Measurements from ENCODE around the gene CNMD. TPM values are rescaled to one million over a fixed set of nuclear protein-coding genes. Genes with fewer than 3 reads are reported as not detected.
"Not testable (repeated sequence)": the region's sequence is repeated elsewhere in the genome, so short reads cannot be mapped to it uniquely, and the experiment has no call there.

CNMD gene
- total RNA-seq, 2 donors from 2014 or later: not detected

- DNase-seq (no peak), ATAC-seq (no peak)
- intact Hi-C loops (cut with DNase I): no loop called here
Observed at GRCh38 chr13:52703482-52703881, 36.1 kb downstream of the CNMD start.

- ATAC-seq: no peak
- intact Hi-C loops (cut with DNase I): no loop called here
- DNase-seq: no peak
Observed at GRCh38 chr13:52701728-52702465, 37.7 kb downstream of the CNMD start.

- ATAC-seq (no peak), DNase-seq (no peak)
- intact Hi-C loops (cut with DNase I): no loop called here
Observed at GRCh38 chr13:52696566-52696965, 43.1 kb downstream of the CNMD start.

GRCh38 chr13:52695856-52696255 lies 43.8 kb downstream of the CNMD start:
- intact Hi-C loops (cut with DNase I): no loop called here
- ATAC-seq: no peak
- no peak for DNase-seq

GRCh38 chr13:52686376-52686775 lies 53.2 kb downstream of the CNMD start:
- intact Hi-C loops (cut with DNase I): no loop called here
- ATAC-seq (no peak), DNase-seq (no peak)

- intact Hi-C loops (cut with DNase I); ATAC-seq; DNase-seq: not testable (repeated sequence)
Observed at GRCh38 chr13:52685806-52686205, 53.8 kb downstream of the CNMD start.

GRCh38 chr13:52677823-52678222 lies 61.8 kb downstream of the CNMD start:
- ATAC-seq: no peak
- intact Hi-C loops (cut with DNase I): loop anchor here in 1 of 2 donors (10.0 kb wide), 1 partner anchor 157 kb away; no protein-coding TSS in a partner anchor
- no peak for DNase-seq

GRCh38 chr13:52673465-52673864 lies 66.2 kb downstream of the CNMD start:
- DNase-seq (no peak), ATAC-seq (no peak)
- intact Hi-C loops (cut with DNase I): loop anchor here in 1 of 2 donors (10.0 kb wide), 1 partner anchor 161 kb away; no protein-coding TSS in a partner anchor

GRCh38 chr13:52670726-52671125 lies 68.9 kb downstream of the CNMD start:
- intact Hi-C loops (cut with DNase I): loop anchor here in 1 of 2 donors (10.0 kb wide), 1 partner anchor 164 kb away; no protein-coding TSS in a partner anchor
- no peak for ATAC-seq
- DNase-seq: no peak

- ATAC-seq: no peak
Observed at GRCh38 chr13:52669677-52670076, 69.9 kb downstream of the CNMD start.

GRCh38 chr13:52665325-52665724 lies 74.3 kb downstream of the CNMD start:
- no peak for DNase-seq
- ATAC-seq: no peak
- intact Hi-C loops (cut with DNase I): no loop called here

More at GRCh38 chr13:52669677-52670076, 69.9 kb downstream of the CNMD start:
- DNase-seq: no peak
- intact Hi-C loops (cut with DNase I): loop anchor here in 1 of 2 donors (10.0 kb wide), 1 partner anchor 165 kb away; no protein-coding TSS in a partner anchor

GRCh38 chr13:52664272-52664671 lies 75.3 kb downstream of the CNMD start:
- no peak for DNase-seq
- ATAC-seq: no peak
- intact Hi-C loops (cut with DNase I): no loop called here

GRCh38 chr13:52659340-52659739 lies 80.3 kb downstream of the CNMD start:
- DNase-seq (no peak), ATAC-seq (no peak)
- intact Hi-C loops (cut with DNase I): no loop called here

Other genes starting within 250 kb of the CNMD start
- 1 to 10 TPM; 3.6 to 4.3 TPM for gene HNRNPA1L2, start 97.4 kb downstream of the CNMD start, total RNA-seq
- 10 to 100 TPM; 48.7 to 56.2 TPM for gene SUGT1, start 87.0 kb downstream of the CNMD start, total RNA-seq
- gene PCDH8, start 108.8 kb upstream of the CNMD start, total RNA-seq: not detected

Data from left cardiac atrium (tissue), 4 donors.